GOT3 (cell line): Measurements from ENCODE around the gene NQO1.
"Not testable (repeated sequence)": the region's sequence is repeated elsewhere in the genome, so short reads cannot be mapped to it uniquely, and the experiment has no call there.

Experiments used
- DNase-seq: peaks from one replicate; lab custom pipeline; 2025; ENCODE audit warnings: mixed read lengths; lab: John Stamatoyannopoulos, UW

NQO1 gene

DNA sequence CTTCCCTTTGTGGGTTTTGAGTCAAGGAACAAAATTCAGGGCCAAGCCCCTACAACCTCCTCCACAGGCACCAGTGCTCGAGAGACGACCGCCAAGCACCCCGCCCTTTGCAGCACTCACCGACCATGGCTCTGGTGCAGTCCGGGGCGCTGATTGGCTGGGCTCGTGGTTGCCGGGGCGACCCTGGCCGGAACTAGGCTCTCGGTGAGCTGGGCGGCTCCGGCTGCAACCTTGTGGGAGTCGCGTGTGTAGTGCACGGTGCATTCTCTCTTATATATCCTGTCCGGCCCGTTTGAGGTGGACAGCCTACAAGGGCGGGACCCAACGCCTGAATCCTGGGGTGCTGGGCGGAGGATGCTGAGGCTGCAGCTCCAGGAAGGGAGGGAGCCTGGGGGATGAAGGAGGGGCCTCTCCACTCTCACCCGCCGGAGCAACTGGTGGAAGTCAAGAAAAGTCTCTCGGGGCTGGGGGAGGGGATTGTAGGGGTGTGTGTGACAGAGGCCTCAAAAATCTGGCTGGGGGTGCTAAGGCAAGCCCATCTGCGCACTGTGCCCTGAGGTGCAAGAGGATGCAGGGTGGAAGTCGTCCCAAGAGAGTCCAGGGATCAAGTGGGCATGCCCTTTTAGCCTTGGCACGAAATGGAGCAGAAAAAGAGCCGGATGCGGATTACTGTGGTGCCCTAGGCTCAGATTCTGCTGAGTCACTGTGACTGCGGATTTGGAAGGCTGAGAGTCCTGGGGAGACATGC, at the start of gene NQO1:
Gene NQO1 (minus strand): TSS at position 248 of the 748 bp plus-strand sequence. CDS start 121 bp downstream, at position 127.
- DNase-seq = peak; percentile 94

DNA sequence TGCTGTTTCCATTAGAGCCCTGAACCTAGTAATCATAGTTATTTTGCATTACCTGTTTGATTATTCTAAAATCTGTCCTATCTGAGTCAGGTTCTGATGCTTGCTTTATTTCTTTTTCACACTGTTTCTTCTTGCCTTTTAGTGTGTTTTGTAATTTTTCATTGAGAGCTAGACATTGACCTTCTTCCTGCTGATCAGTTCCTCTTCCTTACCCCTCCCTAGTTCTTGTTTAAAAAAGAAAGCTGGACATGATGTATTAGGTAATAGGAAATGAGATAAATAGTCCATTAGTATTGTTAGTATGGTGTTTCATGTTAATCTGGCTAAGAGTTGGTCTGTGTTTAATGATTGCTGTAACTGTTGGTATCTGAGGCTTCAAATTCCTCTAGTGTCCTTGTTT, 49.2 kb upstream of the NQO1 start:
- no peak for DNase-seq

DNA sequence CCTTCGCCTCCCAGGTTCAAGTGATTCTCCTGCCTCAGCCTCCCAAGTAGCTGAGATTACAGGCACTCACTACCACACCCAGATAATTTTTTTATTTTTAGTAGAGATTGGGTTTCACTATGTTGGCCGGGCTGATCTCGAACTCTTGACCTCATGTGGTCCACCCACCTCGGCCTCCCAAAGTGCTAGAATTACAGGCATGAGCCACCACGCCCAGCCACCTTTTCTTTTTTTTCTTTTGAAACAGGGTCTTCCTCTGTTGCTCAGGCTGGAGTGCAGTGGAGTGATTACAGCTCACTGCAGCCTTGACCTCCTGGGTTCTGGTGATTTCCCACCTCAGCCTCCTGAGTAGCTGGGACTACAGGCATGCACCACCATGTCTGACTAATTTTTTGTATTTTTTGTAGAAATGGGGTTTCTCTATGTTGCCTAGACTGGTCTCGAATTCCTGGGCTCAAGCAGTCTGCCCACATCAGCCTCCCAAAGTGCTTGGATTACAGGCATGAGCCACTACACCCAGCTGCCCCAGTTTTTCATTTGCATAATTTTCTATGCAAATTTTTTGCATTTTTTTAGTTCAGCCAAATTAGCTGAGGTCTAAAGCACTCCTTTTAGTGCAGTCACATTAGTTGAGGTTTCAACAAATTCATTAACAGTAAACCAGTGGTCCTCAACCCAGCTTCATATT, 47.0 kb upstream of the NQO1 start:
- no peak for DNase-seq

DNA sequence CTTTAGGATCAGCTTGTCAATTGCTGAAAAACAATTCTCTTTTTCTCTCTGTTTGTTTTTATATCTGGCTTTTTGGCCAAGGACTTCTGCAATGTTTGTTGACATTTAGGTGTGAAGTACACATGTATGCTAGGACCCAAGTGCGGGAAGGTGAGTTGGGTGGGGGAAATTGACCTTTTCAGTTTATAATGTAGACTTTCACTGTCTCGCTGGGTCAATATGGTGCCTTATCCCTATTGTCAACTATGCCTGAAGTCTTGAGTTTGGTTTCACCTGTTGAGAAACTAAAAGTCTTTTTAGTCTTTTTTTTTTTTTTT, 45.2 kb upstream of the NQO1 start:
- DNase-seq = no peak

DNA sequence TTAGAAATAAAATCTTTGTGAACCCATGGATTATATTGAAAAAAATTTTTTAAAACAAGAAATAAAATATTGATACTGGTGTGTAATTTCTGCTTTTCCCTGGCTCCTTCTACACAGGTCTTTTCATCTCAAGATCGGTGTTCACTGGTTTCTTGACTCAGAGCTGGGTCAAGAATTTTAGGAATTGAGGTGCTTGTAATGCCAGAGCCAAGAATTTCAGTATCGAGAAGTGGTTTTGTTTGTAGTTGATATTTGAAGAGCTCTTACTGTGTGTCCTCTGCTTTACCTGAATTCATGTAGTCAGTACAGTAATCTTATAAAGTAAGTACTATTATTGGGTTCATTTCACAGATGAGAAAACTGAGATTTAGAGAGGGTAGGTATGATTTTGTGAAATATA, 43.0 kb upstream of the NQO1 start:
- no peak for DNase-seq

DNA sequence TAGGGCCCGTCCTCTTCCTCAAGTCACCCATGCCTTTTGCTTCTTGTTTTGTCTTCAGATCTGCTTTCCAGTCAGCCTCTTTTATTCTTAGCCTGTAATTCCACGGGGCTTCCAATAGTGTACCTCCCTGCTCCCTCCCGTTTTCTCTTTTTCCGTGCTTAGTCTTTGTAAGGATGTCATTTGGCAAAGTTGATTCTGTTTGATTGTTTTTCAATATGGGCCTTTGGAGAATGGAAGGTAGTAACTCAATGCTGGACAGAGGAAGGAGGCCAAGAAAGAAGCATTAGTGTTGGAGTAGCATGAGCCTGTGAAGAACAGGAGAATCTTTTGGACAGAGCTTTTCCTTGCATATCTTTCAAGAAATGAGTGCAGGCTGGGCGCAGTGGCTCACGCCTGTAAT, 42.3 kb upstream of the NQO1 start:
- DNase-seq = no peak

DNA sequence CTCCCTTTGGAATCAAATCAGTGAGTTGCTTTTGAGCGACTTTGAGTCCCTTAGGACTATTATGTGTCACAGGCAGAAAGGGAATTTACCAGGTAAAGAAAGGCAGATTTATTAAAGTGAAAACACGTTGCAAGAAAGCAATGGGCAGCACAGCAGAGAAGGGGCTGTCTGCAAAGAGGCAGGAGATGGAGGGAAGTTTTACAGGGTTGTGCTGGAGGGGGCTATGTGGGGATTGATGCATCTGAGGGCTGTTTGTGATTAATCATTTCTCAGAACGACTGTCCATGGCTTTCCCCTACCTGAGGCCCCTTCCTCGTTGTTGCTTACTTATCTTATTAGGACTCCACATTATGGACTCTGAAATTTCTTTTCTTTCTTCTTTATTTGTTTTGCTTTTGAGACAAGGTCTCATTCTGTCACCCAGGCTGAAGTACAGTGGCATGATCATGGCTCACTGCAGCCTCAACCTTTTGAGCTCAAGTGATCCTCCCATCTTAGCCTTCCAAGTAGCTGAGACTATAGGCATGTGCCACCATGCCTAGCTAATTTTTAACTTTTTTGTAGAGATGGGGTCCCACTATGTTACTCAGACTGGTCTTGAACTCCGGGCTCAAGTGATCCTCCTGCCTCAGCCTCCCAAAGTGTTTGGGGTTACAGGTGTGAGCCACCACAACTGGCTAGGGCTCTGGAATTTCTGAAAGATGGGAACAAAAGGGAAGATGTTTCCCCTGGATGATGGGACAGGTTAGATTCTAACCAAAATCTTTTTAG, 41.3 kb upstream of the NQO1 start:
- DNase-seq = no peak

DNA sequence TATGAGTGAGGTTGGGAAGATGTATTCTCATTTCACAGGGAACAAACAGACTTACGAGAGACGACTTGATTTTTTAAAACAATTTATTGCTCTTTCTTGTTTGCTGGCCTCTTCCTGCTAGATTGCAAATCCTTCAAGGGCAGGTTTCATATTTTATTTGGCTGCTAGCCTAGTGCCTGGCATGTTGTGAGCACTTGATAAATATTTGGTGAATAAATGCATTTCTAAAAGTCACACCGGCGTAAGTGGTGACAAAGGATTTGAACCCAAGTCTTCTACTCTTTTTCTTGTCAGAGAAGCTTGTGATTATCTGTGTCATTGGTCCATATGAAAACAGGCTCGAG, 37.2 kb upstream of the NQO1 start:
- no peak for DNase-seq

DNA sequence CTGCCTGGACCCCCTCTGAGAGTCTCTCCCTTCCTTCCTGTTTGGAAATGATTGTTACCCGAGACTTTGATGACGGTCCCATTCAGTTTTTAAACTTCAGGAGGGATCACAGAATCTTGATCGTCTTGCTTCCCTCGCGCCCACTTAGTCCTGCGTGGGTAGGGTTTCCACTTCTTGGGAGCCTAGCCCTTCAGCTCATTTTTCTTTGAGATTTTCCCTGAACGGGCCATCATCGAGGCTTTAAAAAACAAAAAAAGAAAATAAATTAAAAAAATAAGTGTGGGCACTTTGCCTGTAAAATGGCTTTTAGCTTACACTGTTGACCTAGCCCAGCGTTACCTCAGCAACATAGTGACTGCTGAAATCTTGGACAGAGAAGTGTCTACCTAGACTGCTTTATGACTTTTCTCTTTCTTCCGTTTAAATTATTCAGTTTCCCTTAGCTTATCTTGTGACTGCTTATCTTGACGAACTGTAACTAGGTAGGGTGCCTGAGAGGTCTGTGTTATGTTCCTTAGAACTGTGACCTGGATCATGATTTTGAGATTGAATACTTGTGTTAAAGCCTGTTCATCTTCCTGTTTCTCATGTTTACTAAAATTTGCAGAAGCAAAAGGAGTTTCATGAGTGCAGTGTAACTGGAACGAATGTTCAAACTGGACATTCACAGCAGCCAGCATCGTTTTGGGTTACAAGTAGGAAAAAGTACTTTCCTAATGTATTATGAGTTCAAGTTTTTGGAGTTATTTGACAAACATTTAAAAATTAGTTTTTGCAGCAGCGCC, 36.6 kb upstream of the NQO1 start:
- DNase-seq = no peak

DNA sequence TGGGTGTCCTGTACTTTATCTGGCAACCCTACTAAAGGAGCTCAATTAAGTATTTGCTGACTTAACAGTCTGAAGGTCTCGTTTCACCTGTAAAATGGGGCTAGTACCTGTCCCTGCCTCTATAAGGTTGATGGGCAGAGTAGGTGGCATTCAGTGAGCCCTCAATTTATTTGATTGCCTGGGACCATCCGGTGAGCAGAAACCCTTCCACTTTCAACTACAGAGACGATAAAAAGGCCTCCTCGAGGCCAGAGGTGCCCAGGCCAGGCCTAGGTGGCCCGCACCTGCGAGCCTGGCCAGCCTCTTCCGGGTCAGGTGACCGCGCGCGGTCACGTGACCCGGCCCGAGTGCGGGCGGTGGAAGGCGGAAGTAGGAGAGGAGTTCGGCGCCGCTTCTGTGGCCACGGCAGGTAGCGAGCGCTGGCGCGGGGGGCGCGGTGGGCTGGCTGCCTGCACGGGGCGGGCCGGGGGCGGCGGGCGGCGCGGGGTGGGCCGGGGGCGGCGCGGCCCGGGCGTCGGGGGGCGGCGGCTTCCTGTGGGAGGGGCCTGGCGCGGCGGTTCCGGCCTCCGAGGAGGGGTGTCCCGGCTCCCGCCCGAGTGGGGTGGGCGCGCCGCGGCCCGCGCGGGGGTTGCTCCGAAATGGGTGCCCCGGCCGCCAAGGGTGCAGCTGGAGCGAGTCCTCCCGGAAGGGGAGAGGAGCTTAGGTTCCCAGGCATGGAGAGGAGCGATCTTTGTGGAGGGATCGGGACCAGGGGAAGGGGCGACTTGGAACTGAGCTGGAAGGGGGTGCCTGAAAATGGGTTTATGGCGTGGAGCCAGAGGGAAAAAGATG, 35.8 kb upstream of the NQO1 start, which contains the start of gene WWP2:
Gene WWP2 (plus strand): TSS at position 350 of the 831 bp plus-strand sequence. CDS start 24,679 bp downstream, outside the sequence.
- DNase-seq = no peak

DNA sequence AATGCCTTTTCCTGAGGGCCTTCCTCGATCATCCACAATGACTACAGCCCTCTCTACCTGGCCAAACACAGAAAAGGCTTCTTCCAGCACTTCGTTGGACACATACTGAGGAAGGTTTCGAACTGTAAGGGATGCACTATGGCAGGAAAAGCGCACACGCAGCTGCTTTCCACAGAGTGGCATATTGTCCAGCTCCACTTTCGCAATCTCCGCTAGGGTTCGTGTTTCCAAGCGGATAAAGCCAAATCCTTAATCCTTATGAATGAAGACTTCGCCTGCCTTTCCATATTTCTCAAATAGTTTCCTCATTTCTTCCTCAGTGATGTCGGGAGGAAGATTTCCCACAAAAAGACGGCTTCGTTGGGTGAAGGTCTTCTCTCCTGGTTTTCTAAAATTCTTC, 31.0 kb upstream of the NQO1 start:
- DNase-seq = not testable (repeated sequence)

DNA sequence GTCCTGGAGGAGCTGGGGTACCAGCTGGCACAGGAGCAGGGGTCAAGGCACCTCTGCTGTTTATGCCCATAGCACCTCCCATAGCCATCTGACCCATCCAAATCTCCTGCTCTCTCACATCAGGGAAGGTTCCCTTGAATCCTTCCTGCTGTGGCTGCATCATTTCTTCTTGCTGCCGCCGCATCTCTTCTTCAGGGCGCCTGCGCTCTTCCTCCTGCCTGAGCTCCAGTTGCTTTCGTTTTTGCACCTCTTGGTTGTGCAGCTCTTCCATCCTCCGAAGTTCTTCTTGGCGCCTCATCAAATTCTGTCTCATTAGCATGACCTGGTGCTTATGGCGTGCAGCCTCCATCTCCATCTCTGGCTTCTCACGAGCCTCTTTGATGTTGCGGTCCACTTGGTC, 30.3 kb upstream of the NQO1 start:
- DNase-seq = no peak

DNA sequence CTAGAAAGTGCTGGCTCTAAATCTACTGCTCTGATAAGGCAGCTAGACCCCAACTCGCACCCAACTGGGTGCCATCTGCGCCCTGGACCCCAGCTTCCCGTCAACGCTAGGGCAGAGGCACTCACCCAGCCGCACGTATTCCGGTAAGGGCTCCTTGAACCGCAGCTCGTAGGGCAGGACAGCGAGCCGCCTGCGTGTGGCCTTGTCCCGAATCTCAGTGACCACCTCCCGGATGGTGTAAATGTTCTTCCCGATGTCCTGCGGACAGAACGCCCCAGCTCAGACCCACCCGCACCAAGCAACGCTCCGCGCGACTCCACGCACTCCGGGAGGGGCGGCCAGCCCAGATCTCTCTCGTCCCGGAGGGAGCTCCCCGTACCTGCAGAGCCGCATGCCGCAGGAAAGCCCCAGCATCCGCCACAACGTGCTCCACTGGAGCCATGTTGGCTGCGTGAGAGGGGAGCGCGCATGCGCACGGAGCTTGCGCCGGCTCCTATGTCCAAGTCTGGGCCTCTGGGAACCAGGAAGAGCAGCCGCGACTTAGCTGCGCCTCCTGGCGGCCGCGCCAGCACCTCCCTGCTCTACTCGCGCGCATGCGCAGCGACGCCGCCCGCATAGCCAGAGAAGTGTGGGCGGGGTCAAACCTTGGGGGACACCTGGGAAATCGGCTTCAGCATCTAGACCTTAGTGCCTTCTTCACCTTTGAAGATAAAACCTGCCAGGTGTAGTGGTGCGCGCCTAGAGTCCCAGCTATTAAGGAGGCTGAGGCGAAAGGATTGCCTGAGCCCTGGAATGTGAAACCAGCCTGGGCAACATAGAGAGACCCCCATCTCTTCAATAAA, 28.3 kb upstream of the NQO1 start, which contains the start of gene NOB1:
Gene NOB1 (minus strand): TSS at position 458 of the 842 bp plus-strand sequence. CDS start 16 bp downstream, at position 442.
- peak; percentile 88 for DNase-seq

DNA sequence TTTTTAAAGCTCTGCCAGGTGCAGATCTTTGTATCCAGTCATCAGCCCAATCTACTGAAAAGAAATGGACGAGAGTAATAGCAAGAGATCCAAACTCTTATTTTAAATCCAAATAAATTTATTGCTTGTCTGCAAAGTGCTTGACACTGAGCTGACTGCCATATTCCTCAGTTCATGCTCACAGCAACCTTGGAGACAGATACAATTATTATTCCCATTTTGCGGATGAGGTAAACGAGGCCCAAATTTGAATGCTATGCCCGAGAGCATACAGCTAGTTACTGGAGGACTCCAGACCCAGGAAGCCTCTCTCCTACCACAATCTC, 27.7 kb upstream of the NQO1 start:
- no peak for DNase-seq

DNA sequence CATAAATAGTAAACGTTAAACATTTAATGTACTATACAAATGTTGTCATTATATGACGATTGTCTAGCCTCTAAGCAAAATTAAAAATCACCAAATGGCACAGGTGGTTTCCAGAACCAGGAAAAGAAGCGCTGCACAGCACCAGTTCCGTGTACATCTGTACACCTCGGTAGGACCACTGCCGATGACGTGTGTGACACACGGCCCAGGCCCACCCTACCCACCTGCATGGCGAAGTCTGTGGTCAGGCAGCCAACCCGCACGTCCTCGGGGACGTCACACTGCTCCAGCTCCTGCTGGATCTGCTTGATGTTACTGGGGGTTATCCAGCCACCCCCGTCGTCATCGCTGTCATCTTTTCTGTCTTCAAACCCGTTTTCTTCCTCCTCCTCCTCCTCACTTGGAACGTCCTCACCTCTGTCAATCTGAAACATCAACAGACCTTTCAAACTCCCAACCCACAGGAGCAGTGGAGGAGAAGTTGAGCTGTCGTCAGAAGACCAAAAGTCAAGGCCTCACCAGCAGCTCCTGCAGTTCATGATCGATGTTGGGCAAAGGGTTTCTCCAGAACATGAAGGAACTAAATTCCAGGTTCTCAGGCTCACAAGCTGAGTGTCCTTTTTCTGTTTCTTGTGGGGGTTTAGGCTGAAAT, 22.5 kb upstream of the NQO1 start:
- no peak for DNase-seq

DNA sequence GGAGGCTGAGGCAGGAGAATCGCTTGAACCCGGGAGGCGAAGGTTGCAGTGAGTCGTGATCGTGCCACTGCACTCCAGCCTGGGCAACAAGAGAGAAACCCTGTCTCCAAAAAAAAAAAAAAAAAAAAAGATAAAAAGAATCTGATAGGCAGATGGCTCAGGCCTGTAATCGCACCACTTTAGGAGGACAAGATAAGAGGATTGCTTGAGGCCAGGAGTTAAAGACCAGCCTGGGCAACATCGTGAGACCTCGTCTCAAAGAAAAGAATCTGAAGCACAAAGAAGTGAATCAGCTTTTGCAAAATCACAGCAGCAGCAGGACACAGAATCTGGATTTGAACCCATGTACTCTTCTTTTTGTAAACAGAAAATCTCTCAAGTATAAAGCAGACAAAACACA, 20.8 kb upstream of the NQO1 start:
- no peak for DNase-seq

DNA sequence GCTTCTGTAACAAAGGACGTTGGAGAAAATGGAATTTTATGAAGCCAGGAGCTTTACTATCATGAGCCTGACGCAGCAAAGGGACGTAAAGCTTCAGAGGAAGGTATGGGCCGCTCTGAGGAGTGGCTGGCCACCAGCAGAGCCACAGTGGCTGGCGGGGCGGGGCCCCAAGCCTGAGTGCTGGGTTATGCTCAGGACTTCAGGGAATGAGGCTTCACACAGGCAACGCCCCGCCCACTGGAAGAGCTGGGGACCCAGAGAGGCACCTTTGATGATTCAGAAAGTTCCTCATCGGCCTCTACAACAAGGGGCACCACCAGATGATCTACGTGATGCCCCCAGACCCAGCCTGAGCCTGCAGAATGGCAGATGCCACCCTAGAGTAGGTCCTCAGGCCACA, 19.6 kb upstream of the NQO1 start:
- DNase-seq = no peak

DNA sequence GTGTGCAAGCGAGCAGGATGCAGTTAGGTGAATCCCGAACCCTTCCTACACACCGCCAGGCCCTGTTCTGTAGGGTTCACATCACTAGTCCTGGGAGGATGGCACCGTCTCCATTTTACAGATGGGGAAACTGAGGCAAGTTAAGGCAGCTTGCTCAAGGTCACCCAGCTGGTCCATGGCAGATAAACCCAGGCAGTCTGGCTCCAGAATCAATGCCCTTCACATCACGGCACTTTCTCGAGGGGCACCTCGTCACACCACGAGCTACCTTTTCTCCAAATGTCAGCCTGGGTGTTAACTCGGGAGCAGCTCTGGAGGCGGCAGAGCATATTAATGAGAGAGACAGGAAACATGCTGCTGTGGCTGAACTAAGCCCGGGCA, 18.9 kb upstream of the NQO1 start:
- no peak for DNase-seq

DNA sequence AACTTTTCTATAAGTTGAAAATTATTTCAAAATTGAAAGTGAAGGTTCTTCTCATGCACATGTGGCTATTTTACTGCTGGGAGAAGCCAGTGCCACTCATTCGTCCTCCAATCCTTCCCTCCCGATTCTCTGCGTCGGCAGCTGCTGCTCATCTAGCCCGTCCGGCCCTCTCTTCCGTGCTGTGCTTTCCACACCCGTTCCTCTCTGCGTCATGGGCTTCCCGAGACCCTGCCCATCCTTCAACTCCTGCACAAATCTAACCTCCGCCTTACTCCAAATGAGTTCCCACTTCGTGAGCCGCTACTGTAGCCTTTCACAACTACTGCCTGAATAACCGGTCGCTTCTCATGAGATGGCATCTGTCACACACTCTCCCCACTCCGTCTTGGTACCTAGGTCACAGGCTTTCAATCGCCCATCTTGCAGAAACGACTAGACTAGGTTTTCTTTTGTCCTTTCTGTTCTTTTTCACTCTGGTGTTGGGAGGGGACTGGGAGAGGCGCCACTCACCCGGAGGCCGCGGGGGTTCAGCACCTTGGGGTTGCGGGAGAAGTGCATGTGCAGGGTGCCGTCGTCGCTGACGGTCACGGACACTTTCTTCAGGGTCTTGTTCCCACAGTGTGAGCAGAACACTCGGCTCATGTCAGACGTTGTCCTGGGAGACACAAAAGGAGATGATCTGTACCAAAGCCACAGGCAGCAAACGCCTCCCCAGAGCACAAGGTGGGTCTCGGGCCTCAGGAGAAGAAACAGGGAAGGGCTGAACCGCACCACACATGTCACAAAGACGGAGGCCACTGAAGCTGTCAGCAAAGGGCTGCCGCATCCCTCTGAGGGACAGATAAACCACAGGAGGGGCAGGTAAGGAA, 18.2 kb upstream of the NQO1 start:
- no peak for DNase-seq
